RCC 7860 (cell line): ENCODE measurements around the gene LY6G5B.
A peak's percentile ranks its signal among the peaks of the same experiment; 100 is the strongest.

Experiments used
- DNase-seq: peaks from one replicate; pipeline ENCODE4 v3.0.0-alpha.2; 2015; ENCODE audit warnings: low spot score
- FAIRE-seq: peaks from 2 replicates; lab custom pipeline; 2012; peaks lifted over from hg19 to GRCh38; lab: Jason Lieb, UNC

LY6G5B gene

GRCh38 chr6:31661262-31662123, 8.3 kb upstream of the LY6G5B start:
- FAIRE-seq (no peak), DNase-seq (no peak)

- FAIRE-seq: no peak
- DNase-seq: no peak
Measured at GRCh38 chr6:31662124-31662723, 7.6 kb upstream of the LY6G5B start.

- DNase-seq (no peak), FAIRE-seq (no peak)
Measured at GRCh38 chr6:31663126-31663960, 6.4 kb upstream of the LY6G5B start.

- FAIRE-seq (no peak), DNase-seq (peak; percentile 65)
Measured at GRCh38 chr6:31663961-31664789, 5.6 kb upstream of the LY6G5B start.

GRCh38 chr6:31664790-31665500, 4.8 kb upstream of the LY6G5B start, which contains the start of gene GPANK1:
Gene GPANK1, minus strand, starts transcription at chr6:31664997. Its CDS starts 519 bp downstream, at chr6:31664478.
- DNase-seq (peak; percentile 45), FAIRE-seq (no peak)

- DNase-seq: peak; percentile 90
- peak; percentile 52 for FAIRE-seq
Measured at GRCh38 chr6:31665501-31666336, 4.1 kb upstream of the LY6G5B start, which contains the start of gene CSNK2B. Gene CSNK2B, plus strand, starts transcription at chr6:31666080. Its CDS starts 752 bp downstream, at chr6:31666832.

GRCh38 chr6:31666337-31666965, 3.3 kb upstream of the LY6G5B start:
- DNase-seq: no peak
- no peak for FAIRE-seq

- no peak for DNase-seq
- no peak for FAIRE-seq
Measured at GRCh38 chr6:31676322-31676903, 6.6 kb downstream of the LY6G5B start.

GRCh38 chr6:31676904-31677303, 7.1 kb downstream of the LY6G5B start:
- FAIRE-seq (no peak), DNase-seq (no peak)

- no peak for FAIRE-seq
- DNase-seq: no peak
Measured at GRCh38 chr6:31677955-31678354, 8.2 kb downstream of the LY6G5B start.

GRCh38 chr6:31680226-31681134, 10.7 kb downstream of the LY6G5B start, which contains the start of gene LY6G5C:
Gene LY6G5C, minus strand, starts transcription at chr6:31681067. Its CDS starts 694 bp downstream, at chr6:31680373.
- DNase-seq: peak; percentile 67
- FAIRE-seq: no peak

GRCh38 chr6:31681135-31681671, 11.4 kb downstream of the LY6G5B start:
- no peak for DNase-seq
- no peak for FAIRE-seq

- FAIRE-seq (no peak), DNase-seq (no peak)
Measured at GRCh38 chr6:31683591-31683990, 13.8 kb downstream of the LY6G5B start.

GRCh38 chr6:31686483-31686882, 16.7 kb downstream of the LY6G5B start:
- DNase-seq (no peak), FAIRE-seq (no peak)

GRCh38 chr6:31687321-31687720, 17.5 kb downstream of the LY6G5B start:
- DNase-seq (no peak), FAIRE-seq (no peak)

GRCh38 chr6:31687860-31688693, 18.3 kb downstream of the LY6G5B start:
- FAIRE-seq (no peak), DNase-seq (no peak)
